Breast epithelium (tissue), 4 donors: ENCODE measurements around the gene BZW2. TPM values are rescaled to one million over a fixed set of nuclear protein-coding genes. Genes with fewer than 3 reads are reported as not detected.
A peak's percentile ranks its signal among the peaks of the same experiment; 100 is the strongest.

Source experiments
- DNase-seq, 2 donors: peaks; one replicate each; pipeline ENCODE4 v3.0.0-alpha.2; 2019; ENCODE audit warnings: low spot score in 2 of 2
- H3K27ac ChIP-seq, 2 donors: fragments of 200-600 bp; sonication (generic) in 1 of 2; one replicate each; pipeline ENCODE4 v1.5.1; 2016 to 2019; ENCODE audit warnings: mild to moderate bottlenecking in 1 of 2
- H3K27me3 ChIP-seq, 2 donors: fragments of 200-600 bp; sonication (generic) in 1 of 2; one replicate each; pipeline versions ENCODE4 v1.5.1 to v1.6.0; 2017 to 2019; ENCODE audit warnings: control low read depth in 1 of 2, mild to moderate bottlenecking in 1 of 2
- H3K36me3 ChIP-seq: fragments of 200-600 bp; one replicate; pipeline ENCODE4 v1.5.1; 2019
- H3K4me1 ChIP-seq, 2 donors: fragments of 200-600 bp; sonication (generic); one replicate each; pipeline ENCODE4 v1.5.1; 2016 to 2019; ENCODE audit warnings: control low read depth in 1 of 2
- H3K4me3 ChIP-seq, 3 donors: fragments of 200-600 bp; sonication (generic); 1 replicate in 2 of 3; 2 replicates in 1 of 3; pipeline ENCODE4 v1.5.1; 2016 to 2019; ENCODE audit warnings: mild to moderate bottlenecking in 3 of 3, moderate library complexity in 2 of 3
- H3K9me3 ChIP-seq, 2 donors: fragments of 200-600 bp; sonication (generic) in 1 of 2; one replicate each; pipeline ENCODE4 v1.5.1; 2016 to 2019; ENCODE audit warnings: control low read depth in 1 of 2
- CTCF ChIP-seq, 3 donors: fragments of 450-650 bp; IDR thresholded peaks; one replicate each; pipeline ENCODE4 v1.5.1; 2016 to 2017; ENCODE audit warnings: antibody characterized with exemption in 3 of 3, mild to moderate bottlenecking in 3 of 3, moderate library complexity in 3 of 3
- POLR2A ChIP-seq: fragments of 450-650 bp; IDR thresholded peaks from one replicate; pipeline ENCODE4 v1.6.1; 2016; ENCODE audit warnings: antibody characterized with exemption, mild to moderate bottlenecking, moderate library complexity
- POLR2AphosphoS5 ChIP-seq, 3 donors: sonication (generic); formaldehyde crosslinking; IDR thresholded peaks; one replicate each; pipeline ENCODE4 v1.6.1; 2017; ENCODE audit warnings: antibody characterized with exemption in 3 of 3
- intact Hi-C: fragments of 100-400 bp; cut with DNase I; formaldehyde crosslinking; loops from one replicate; pipeline ENCODE4 v1.15.1; 2023; ENCODE audit warnings: low total_unique reads
- total RNA-seq, 3 donors: library from RNA; depleted of rRNA; stranded (reverse); fragments of >200 nt; gene quantifications; one replicate each; pipeline ENCODE4 v1.1.0, GENCODE V29; 2016

BZW2 gene
- total RNA-seq, 3 donors from 2014 or later = 55.7 to 68.8 (median 68.2) TPM

- Histone ChIP-seq H3K27me3 (no peaks in the 10 kb centered on the region), H3K4me1 (no peaks in the 10 kb centered on the region), H3K27ac (no peak overlapping the region), H3K9me3 (no peaks in the 10 kb centered on the region), H3K4me3 (no peak overlapping the region), H3K36me3 (no peaks in the 10 kb centered on the region)
- intact Hi-C loops = no loop called here
- no peak for DNase-seq
- TF ChIP-seq CTCF (IDR thresholded peaks at IDR 0.05) = no peak
- TF ChIP-seq POLR2A = no peak
- TF ChIP-seq POLR2AphosphoS5 (IDR thresholded peaks at IDR 0.05) = no peak
These were observed 99.7 kb downstream of the BZW2 start for GRCh38 chr7:16745645-16746044.

DNA sequence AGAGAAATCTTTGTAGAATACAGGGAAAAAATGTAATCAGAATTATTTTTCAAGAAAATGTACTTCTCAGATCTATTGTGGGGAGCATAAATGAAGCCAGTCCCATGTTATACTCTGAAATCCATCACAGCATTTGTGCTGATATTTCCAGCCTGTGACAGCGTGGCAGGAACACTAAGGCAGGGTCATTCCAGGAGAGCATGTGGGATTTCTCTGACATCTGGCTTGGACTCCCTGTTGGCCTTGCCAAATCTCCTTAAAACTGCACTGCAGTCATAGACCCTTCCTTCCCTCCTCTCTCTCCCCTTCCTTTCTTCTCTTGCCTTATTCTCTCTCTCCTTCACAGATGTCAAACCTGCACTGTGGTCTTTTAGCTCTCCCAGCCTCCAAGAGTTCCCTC, 101.1 kb downstream of the BZW2 start:
- TF ChIP-seq POLR2A = no peak
- no peak for TF ChIP-seq POLR2AphosphoS5 (IDR thresholded peaks at IDR 0.05)
- no peak for TF ChIP-seq CTCF (IDR thresholded peaks at IDR 0.05)
- Histone ChIP-seq H3K27ac (no peak overlapping the region), H3K27me3 (no peaks in the 10 kb centered on the region), H3K4me3 (no peak overlapping the region), H3K9me3 (no peaks in the 10 kb centered on the region), H3K4me1 (no peaks in the 10 kb centered on the region), H3K36me3 (no peaks in the 10 kb centered on the region)
- intact Hi-C loops = no loop called here
- DNase-seq = no peak

- peak within 1 kb of the TSS; percentile 74 to 85 for H3K27ac ChIP-seq
- H3K27me3 ChIP-seq = no peaks in the 10 kb centered on the region
- H3K4me1 ChIP-seq = no peaks in the 10 kb centered on the region
- no peaks in the 10 kb centered on the region for H3K36me3 ChIP-seq
- peak; percentile 90 to 91 for DNase-seq
- intact Hi-C loops = no loop called here
- H3K4me3 ChIP-seq = peak within 1 kb of the TSS; percentile 45 to 81 (median 68)
- no peaks in the 10 kb centered on the region for H3K9me3 ChIP-seq
- TF ChIP-seq POLR2AphosphoS5 (IDR thresholded peaks at IDR 0.05) (peak in 1 of 3 donors; percentile 9), CTCF (IDR thresholded peaks at IDR 0.05) (no peak)
These were observed 107.3 kb downstream of the BZW2 start, which contains the start of gene TSPAN13 for GRCh38 chr7:16753102-16753931. TSS of gene TSPAN13 (plus strand) at chr7:16753755. CDS start at chr7:16753968, 213 bp downstream.

- DNase-seq = peak; percentile 27 to 52
- no peaks in the 10 kb centered on the region for H3K9me3 ChIP-seq
- H3K27ac ChIP-seq = peak overlapping the region; percentile 74 to 85
- intact Hi-C loops = no loop called here
- peak overlapping the region; percentile 45 to 81 (median 68) for H3K4me3 ChIP-seq
- TF ChIP-seq POLR2A = no peak
- TF ChIP-seq POLR2AphosphoS5 (IDR thresholded peaks at IDR 0.05) = no peak
- TF ChIP-seq CTCF (IDR thresholded peaks at IDR 0.05) = no peak
- H3K27me3 ChIP-seq = no peaks in the 10 kb centered on the region
- H3K4me1 ChIP-seq = no peaks in the 10 kb centered on the region
- no peaks in the 10 kb centered on the region for H3K36me3 ChIP-seq
These were observed 108.2 kb downstream of the BZW2 start for GRCh38 chr7:16753932-16754855.
